H1 (cell line): ENCODE results near the gene SMIM5. TPM values are rescaled to one million over a fixed set of nuclear protein-coding genes. Genes with fewer than 3 reads are reported as not detected.

Source experiments
- FOSL1 ChIP-seq: IDR thresholded peaks from 2 replicates; pipeline ENCODE4 v1.6.1; 2011; ENCODE audit warnings: mild to moderate bottlenecking, low read depth, low read length, moderate library complexity; ENCODE audit not compliant: insufficient read depth
- SIX5 ChIP-seq: IDR thresholded peaks from 2 replicates; pipeline ENCODE4 v1.6.1; 2011; ENCODE audit warnings: mild to moderate bottlenecking, low read depth, low read length
- TCF12 ChIP-seq: IDR thresholded peaks from 2 replicates; pipeline ENCODE4 v1.6.1; 2011; ENCODE audit warnings: low read depth, mild to moderate bottlenecking, low read length
- polyA plus RNA-seq, 7 experiments: library from polyadenylated mRNA; depleted of rRNA in 3 of 7; stranded (reverse) in 5 of 7; unstranded in 2 of 7; fragments of >200 nt in 5 of 7; fragments of 200-250 nt in 2 of 7; gene quantifications; 1 replicate in 5 of 7; 2 replicates in 1 of 7; 4 replicates in 1 of 7; pipeline versions ENCODE4 v1.2.1 to v1.2.3, GENCODE V29; 2011 to 2013; ENCODE audit warnings: missing spikeins in 2 of 7, mixed read lengths in 2 of 7
- total RNA-seq: library from RNA; stranded (reverse); fragmentation: NEBNext Ultra II Directional; extraction: Animal tissue kit (Norgen Biotek cat#: 25700); gene quantifications from 2 replicates; pipeline ENCODE4 v1.2.1, GENCODE V29; 2021

Gene SMIM5
- total and polyA plus RNA-seq, 2 of the 8 experiments (the other 6 are each of a cell fraction or from before 2014, with no cell fraction given): not detected

DNA sequence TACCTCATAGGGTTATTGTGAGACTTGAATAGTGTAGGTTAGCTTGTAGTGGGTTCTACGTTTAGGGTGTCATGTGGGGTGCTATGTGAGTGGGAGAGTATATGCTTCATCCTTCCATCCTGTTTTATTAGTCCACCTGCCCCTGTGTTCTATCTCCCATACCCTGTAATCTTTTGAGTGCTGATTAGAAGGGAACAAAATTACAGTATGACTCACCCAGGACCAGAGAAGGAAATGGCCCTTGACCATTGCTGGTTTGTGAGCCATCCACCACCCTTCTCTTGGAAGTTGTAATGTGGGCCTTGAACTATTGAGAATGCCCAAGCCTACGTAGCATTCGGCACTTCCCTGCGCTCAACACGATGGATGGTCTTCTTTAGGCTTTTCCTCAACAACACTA lies 51.0 kb downstream of the SMIM5 start (continued):
- TF ChIP-seq SIX5 (no peak), TCF12 (no peak), FOSL1 (no peak)
